Sciatic nerve (tissue), 2 donors: ENCODE data around the gene ABCA2. TPM values are rescaled to one million over a fixed set of nuclear protein-coding genes. Genes with fewer than 3 reads are reported as not detected.
A peak's percentile ranks its signal among the peaks of the same experiment; 100 is the strongest.

Experiments used
- ATAC-seq: fragments of 200-7000 bp; cut with Tn5 transposase; one replicate; pipeline ENCODE4 v1.9.1; 2020; ENCODE audit warnings: mild to moderate bottlenecking, moderate library complexity
- DNase-seq: peaks from one replicate; pipeline ENCODE4 v3.0.0-alpha.2; 2020; ENCODE audit warnings: low spot score
- intact Hi-C: fragments of 100-400 bp; cut with DNase I; formaldehyde crosslinking; loops from one replicate; pipeline ENCODE4 v1.14.2; 2022
- total RNA-seq: library from RNA; stranded (reverse); fragmentation: NEBNext Ultra II Directional; extraction: Animal tissue kit (Norgen Biotek cat#: 25700); gene quantifications from one replicate; pipeline ENCODE4 v1.2.1, GENCODE V29; 2021
- donor health status: DM: no; HTN: no; CAD: no.
- donor health status: DM: no; HTN: no; CAD: no.

The ABCA2 gene
- total RNA-seq, 1 donor from 2014 or later, result 298 TPM

DNA sequence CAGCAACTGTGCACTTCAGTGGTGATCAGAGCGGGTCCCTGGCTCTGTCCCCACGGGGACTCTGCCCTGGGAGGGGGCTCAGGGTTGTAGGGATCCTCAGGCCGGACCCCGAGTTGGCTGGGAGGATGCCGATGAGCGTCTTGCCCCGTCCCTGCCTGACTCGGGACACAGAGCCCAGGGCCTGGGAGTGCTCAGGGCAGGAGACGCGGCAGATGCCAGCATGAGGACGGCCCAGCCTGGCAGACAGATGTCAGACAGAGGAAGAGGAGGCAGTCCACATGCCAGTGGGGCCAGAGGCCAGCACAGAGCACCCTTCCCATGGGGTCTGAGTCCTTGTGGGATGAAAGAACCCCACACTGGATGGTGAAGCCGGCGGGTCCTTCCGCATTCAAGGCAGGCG lies 64.7 kb downstream of the ABCA2 start:
- DNase-seq (no peak), ATAC-seq (no peak)
- intact Hi-C loops, result no loop called here

DNA sequence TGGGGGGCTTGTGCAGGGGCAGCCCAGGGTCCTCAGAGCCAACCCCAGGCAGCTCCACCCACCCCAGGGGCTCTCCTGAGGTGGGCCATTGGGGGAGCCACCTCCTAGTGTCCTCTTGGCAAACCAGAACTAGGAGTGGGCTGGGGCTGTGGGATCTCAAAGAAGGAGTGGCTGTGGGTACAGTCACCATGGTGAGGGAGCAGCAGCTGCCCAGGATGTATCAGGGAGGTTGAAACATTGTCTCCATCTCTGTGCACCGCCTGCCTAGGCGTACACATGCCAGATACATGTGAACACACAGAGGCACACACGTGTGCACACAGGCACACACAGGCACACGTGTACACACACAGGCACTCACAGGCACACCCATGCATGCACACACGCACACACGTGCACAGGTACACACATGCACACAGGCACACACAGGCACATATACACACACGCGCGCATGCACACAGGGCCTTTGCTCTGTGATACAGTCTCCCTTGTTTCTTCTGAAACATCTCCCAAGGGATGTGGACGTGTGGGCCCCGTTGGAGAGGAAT lies 65.3 kb downstream of the ABCA2 start:
- ATAC-seq, result no peak
- DNase-seq, result no peak
- intact Hi-C loops, result no loop called here

DNA sequence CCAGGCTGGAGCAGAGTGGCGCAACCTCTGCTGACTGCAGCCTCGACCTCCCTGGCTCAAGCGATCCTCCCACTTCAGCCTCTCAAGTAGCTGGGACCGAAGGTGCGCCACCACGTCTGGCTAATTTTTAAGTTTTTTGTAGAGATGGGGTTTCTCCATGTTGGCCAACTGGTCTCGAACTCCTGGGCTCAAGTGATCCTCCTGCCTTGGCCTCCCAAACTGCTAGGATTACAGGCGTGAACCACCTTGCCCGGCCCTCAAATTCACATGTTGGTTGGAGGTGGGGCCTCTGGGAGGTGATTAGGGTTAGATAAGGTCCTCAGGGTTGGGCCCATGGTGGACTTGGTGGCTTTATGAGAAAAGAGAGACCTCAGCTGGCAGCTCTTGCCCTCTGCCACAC lies 65.9 kb downstream of the ABCA2 start:
- intact Hi-C loops, result no loop called here

DNA sequence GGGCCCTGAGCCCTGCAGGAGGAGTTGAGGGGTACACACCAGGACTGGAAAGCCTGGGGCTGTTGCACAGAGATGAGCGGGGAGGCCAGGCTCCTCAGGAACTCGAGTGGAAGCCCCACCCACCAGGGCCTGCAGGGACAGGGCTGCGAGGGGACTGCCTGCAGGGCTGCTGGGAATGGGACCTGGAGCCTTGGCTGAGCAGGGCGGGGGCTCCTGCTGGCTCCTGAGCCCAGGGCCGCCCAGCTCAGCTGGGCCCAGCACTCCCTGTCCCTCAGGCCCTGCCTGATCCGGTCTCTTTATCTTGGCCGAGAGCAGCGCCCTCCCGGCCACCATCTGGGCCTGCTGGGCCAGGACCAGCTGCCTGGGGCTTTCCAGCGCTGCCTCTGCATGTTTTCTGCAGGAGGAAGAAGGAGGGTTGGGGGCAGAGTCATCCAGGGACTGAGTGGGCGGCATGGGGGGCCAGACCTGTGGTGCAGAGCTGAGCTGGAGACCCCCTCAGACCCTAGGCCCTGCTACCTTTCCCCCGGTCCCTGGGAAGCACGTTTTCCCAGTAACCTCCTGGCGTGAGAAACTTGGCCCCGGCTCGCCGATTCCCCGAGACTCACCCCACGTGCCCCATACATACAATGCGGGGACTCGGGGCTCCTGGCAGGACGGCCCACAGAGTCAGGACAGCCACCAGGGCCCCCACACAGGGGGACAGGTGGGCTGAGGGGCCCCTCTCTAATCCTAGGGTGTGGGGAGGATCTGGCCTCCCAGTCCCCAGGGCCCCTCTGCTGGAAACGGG lies 66.6 kb downstream of the ABCA2 start:
- DNase-seq (no peak), ATAC-seq (peak; percentile 87)
- intact Hi-C loops, result no loop called here

More for the DNA sequence above, 65.9 kb downstream of the ABCA2 start:
- DNase-seq, result no peak
- no peak for ATAC-seq

DNA sequence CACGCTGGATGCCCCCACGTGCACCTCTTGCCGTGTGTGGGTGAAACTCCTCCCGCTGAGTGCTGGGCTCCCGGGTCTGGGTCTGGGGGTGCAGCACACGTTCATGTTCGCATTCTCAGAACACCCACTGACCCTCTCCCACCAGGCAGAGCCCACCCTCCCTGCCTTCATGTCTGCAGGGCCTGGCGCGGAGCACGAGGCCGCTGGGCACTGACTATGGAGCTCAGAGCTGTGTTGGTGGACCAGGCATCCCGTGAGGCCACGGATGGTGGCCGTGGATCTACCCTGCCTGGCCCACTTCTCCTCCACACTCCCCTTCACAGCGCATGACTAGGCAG lies 67.1 kb downstream of the ABCA2 start:
- no peak for DNase-seq
- ATAC-seq, result no peak
- intact Hi-C loops, result no loop called here

DNA sequence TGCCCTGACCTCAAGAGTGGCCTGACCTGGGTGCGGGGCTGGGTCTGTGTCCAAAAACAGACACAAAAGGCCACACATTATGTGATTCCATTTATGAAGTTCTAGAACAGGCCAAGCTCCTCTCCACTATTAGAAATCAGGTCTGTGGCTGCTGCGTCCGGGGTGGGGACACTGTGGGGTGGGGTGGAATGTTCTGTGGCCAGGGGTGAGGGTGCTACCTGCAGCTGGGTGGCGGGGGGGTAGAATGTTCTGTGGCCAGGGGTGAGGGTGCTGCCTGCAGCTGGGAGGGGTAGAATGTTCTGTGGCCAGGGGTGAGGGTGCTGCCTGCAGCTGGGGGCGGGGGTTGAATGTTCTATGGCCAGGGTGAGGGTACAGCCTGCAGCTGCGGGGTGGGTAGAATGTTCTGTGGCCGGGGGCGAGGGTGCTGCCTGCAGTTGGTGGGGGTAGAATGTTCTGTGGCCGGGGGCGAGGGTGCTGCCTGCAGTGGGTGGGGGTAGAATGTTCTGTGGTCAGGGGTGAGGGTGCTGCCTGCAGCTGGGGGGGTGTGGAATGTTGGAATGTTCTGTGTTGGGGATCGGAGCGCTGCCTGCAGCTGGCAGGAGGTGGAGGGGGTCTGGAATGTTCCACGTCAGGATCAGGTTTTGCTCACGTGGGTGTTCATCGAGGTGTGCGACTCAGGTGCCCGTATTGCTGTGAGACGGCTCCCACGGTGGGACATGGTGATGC lies 67.7 kb downstream of the ABCA2 start:
- ATAC-seq (peak; percentile 1), DNase-seq (no peak)
- intact Hi-C loops, result no loop called here

DNA sequence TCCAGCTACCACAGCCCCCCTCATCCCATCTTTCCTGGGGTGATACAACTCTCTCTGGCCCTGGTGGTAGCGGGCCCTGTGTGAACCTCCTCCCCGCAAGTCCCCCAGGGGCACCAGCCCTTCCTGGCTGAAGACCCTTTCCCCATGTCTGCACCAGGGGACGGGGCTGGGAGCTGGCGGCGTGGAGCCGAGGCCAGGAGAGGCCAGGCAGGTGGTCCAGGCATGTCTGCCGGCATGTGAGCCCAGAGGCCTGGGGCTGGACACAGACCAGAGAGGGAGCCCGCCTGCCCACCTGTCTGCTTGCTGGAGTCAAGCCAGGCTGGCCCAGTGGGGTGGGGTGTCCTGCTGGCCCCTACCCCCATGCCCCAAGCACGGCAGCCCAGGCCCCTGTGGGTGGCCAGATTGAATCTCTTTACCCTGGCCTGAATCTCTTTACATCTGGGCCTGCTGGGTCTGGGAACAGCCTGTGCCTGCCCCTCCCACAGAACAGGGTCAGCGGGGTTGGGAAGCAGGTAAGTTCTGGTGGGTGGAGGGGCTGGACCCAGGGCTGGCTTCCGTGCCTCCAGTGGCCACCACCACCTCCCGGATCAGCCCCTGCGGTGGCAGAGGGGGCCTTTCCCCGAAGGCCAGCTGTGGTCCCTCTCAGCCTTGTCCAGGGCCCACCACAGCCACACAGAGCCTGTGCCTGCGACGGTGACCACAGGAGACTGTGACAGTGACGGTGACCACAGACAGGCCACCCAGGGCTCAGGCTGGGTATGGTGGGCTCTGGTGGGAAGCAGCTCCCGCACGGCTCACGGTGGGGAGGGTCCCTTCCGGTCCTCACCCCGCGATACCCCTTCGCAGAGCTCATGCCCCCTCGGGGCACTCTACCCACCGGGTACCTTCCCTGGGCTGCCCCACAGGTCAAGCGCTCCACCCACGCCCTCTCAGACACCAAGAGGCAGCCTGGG lies 68.9 kb downstream of the ABCA2 start:
- ATAC-seq, result no peak
- intact Hi-C loops, result no loop called here
- DNase-seq, result no peak

DNA sequence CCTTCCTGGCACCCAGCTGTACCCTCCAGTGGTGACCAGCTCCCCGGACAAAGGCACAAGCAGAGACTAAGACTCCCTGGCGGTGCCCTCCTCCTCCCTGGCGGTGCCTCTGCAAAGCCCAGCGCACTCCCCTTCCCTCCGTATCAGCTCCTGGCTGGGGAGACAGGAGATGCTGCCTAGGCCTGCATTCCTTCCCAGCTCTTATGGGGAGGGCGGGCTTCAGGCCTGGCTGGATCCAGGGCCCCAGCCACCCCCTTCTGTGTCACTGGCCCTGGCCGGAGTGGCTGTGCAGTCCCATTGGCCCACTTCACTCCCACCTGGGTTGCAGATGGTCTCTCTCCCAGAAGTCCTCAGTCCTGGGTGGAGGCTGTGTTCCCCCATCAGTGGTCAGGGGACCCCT lies 69.6 kb downstream of the ABCA2 start:
- intact Hi-C loops, result no loop called here

DNA sequence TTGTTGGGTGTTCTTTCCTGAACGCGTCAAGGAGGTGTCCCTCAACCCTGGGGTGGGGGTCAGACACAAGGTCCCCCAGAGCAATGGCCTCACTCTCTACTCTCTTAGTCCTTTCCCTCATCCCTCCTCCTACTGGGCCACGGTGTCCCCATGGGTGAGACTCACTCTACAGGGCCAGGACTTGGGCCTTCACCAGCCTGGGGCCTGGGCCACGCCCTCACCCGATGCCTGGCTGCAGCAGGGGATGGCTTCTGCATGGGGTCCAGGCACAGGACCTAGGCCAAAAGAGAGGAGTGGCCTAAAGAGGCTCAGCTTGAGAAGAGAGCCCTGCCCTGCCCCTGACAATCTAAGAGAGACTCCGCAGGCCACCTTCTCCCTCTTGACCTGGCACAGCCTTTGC lies 70.1 kb downstream of the ABCA2 start:
- no peak for ATAC-seq
- DNase-seq, result no peak
- intact Hi-C loops, result no loop called here

More for the DNA sequence above, 69.6 kb downstream of the ABCA2 start:
- ATAC-seq, result no peak
- DNase-seq, result no peak

DNA sequence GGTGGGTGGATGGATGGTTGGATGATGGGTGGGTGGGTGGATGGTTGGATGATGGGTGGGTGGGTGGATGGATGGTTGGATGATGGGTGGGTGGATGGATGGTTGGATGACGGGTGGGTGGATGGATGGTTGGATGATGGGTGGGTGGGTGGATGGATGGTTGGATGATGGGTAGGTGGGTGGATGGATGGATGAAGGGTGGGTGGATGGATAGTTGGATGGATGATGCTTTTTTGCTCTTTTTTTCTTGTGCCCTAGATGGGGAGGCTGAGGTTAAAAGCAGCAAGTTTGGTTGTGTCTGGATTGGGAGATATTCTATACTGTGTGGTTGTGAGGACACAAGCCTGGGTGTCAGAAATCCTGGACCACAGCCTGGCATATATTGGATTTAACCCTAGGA lies 70.6 kb downstream of the ABCA2 start:
- intact Hi-C loops, result no loop called here
- ATAC-seq (no peak), DNase-seq (no peak)

Other genes with a start within 250 kb of the ABCA2 start
- 37.8 TPM for gene TMEM141, start 236.9 kb downstream of the ABCA2 start, total RNA-seq
- gene CCDC183, start 231.9 kb downstream of the ABCA2 start, total RNA-seq, result 2.5 TPM
- 46.9 TPM for gene RABL6, start 220.3 kb downstream of the ABCA2 start, total RNA-seq
- 3.1 TPM for gene AJM1, start 185.8 kb downstream of the ABCA2 start, total RNA-seq
- gene PHPT1, start 178.8 kb downstream of the ABCA2 start, total RNA-seq, result 76.4 TPM
- gene MAMDC4, start 175.9 kb downstream of the ABCA2 start, total RNA-seq, result 3.0 TPM
- gene EDF1, start 161.9 kb downstream of the ABCA2 start, total RNA-seq, result 201 TPM
- 17.0 TPM for gene TRAF2, start 141.7 kb downstream of the ABCA2 start, total RNA-seq
- gene FBXW5, start 83.5 kb downstream of the ABCA2 start, total RNA-seq, result 59.9 TPM
- gene C8G, start 83.0 kb downstream of the ABCA2 start, total RNA-seq, result not detected
- gene LCN12, start 76.0 kb downstream of the ABCA2 start, total RNA-seq, result 8.6 TPM
- 1,668 TPM for gene PTGDS, start 50.7 kb downstream of the ABCA2 start, total RNA-seq
- gene LCNL1, start 45.2 kb downstream of the ABCA2 start, total RNA-seq, result 4.1 TPM
- gene PAXX, start 35.8 kb downstream of the ABCA2 start, total RNA-seq, result 46.6 TPM
- gene CLIC3, start 31.7 kb downstream of the ABCA2 start, total RNA-seq, result 11.3 TPM
- 0.18 TPM for gene FUT7, start 3.9 kb upstream of the ABCA2 start, total RNA-seq
- 157 TPM for gene NPDC1, start 17.9 kb upstream of the ABCA2 start, total RNA-seq
- gene ENTPD2, start 25.8 kb upstream of the ABCA2 start, total RNA-seq, result 24.3 TPM
- 0.36 TPM for gene SAPCD2, start 42.3 kb upstream of the ABCA2 start, total RNA-seq
- gene UAP1L1, start 49.3 kb upstream of the ABCA2 start, total RNA-seq, result 18.3 TPM
- 48.3 TPM for gene MAN1B1, start 58.7 kb upstream of the ABCA2 start, total RNA-seq
- gene DPP7, start 86.5 kb upstream of the ABCA2 start, total RNA-seq, result 127 TPM
- gene GRIN1, start 110.9 kb upstream of the ABCA2 start, total RNA-seq, result not detected
- gene LRRC26, start 141.8 kb upstream of the ABCA2 start, total RNA-seq, result not detected
- not detected for gene TMEM210, start 143.8 kb upstream of the ABCA2 start, total RNA-seq
- gene ANAPC2, start 160.3 kb upstream of the ABCA2 start, total RNA-seq, result 52.8 TPM
- gene SSNA1, start 160.4 kb upstream of the ABCA2 start, total RNA-seq, result 27.6 TPM
- gene TPRN, start 172.5 kb upstream of the ABCA2 start, total RNA-seq, result 8.8 TPM
- gene TMEM203, start 177.4 kb upstream of the ABCA2 start, total RNA-seq, result 25.6 TPM
- gene NDOR1, start 177.5 kb upstream of the ABCA2 start, total RNA-seq, result 16.5 TPM
- gene RNF208, start 194.0 kb upstream of the ABCA2 start, total RNA-seq, result 10.6 TPM
- not detected for gene CYSRT1, start 196.9 kb upstream of the ABCA2 start, total RNA-seq
- gene RNF224, start 199.3 kb upstream of the ABCA2 start, total RNA-seq, result not detected
- gene SLC34A3, start 202.7 kb upstream of the ABCA2 start, total RNA-seq, result not detected
- 108 TPM for gene TUBB4B, start 213.1 kb upstream of the ABCA2 start, total RNA-seq
- gene STPG3, start 223.0 kb upstream of the ABCA2 start, total RNA-seq, result not detected
- gene NELFB, start 227.1 kb upstream of the ABCA2 start, total RNA-seq, result 38.9 TPM
- 4.0 TPM for gene TOR4A, start 249.5 kb upstream of the ABCA2 start, total RNA-seq